Lung (tissue), 12 donors: Measurements from ENCODE around the gene GPC6. TPM values are rescaled to one million over a fixed set of nuclear protein-coding genes. Genes with fewer than 3 reads are reported as not detected.

Experiments
- ATAC-seq: fragments of 200-7000 bp; cut with Tn5 transposase; one replicate; pipeline ENCODE4 v1.9.1; 2020; ENCODE audit warnings: moderate number of reproducible peaks; ENCODE audit not compliant: insufficient read depth, low FRiP score
- DNase-seq, 3 donors: peaks; one replicate each; pipeline ENCODE4 v3.0.0-alpha.2; 2013 to 2017
- H3K27ac ChIP-seq, 2 donors: one replicate each; pipeline ENCODE4 v1.5.1; 2013; ENCODE audit warnings: mild to moderate bottlenecking in 2 of 2, moderate library complexity in 2 of 2, control low read depth in 1 of 2, inconsistent platforms in 1 of 2, low read depth in 1 of 2, low read length in 1 of 2
- H3K27me3 ChIP-seq, 3 donors: one replicate each; pipeline ENCODE4 v1.5.1; 2013; ENCODE audit warnings: low read length in 2 of 3; ENCODE audit not compliant: control insufficient read depth in 3 of 3, insufficient read depth in 3 of 3
- H3K36me3 ChIP-seq, 4 donors: one replicate each; pipeline ENCODE4 v1.5.1; 2013; ENCODE audit warnings: low read length in 4 of 4, mild to moderate bottlenecking in 1 of 4, moderate library complexity in 1 of 4; ENCODE audit not compliant: control insufficient read depth in 4 of 4, insufficient read depth in 4 of 4
- H3K4me1 ChIP-seq, 5 donors: one replicate each; pipeline ENCODE4 v1.5.1; 2013; ENCODE audit warnings: low read length in 5 of 5, mild to moderate bottlenecking in 2 of 5, moderate library complexity in 1 of 5; ENCODE audit not compliant: control insufficient read depth in 5 of 5, insufficient read depth in 5 of 5
- H3K4me3 ChIP-seq: one replicate; pipeline ENCODE4 v1.5.1; 2013; ENCODE audit warnings: mild to moderate bottlenecking, control low read depth, moderate library complexity
- H3K9ac ChIP-seq, 2 donors: one replicate each; pipeline ENCODE4 v1.5.1; 2013; ENCODE audit warnings: low read length in 2 of 2, control low read depth in 1 of 2; ENCODE audit not compliant: insufficient read depth in 1 of 2
- H3K9me3 ChIP-seq, 4 donors: one replicate each; pipeline ENCODE4 v1.5.1; 2013; ENCODE audit warnings: low read length in 3 of 4, mild to moderate bottlenecking in 1 of 4, moderate library complexity in 1 of 4; ENCODE audit not compliant: control insufficient read depth in 4 of 4, insufficient read depth in 3 of 4
- CTCF ChIP-seq: IDR thresholded peaks from 2 replicates; pipeline ENCODE4 v1.5.1; 2012; ENCODE audit warnings: mild to moderate bottlenecking; ENCODE audit errors: control extremely low read depth, extremely low read depth
- WGBS, 2 donors: extraction: QIAGEN DNeasy Blood & Tissue Kit; methylation state at CpG; one replicate each; pipeline ENCODE4 v1.1.7; 2013; 5-methylcytosine and 5-hydroxymethylcytosine counted together
- polyA plus RNA-seq, 2 donors: library from polyadenylated mRNA; stranded (reverse); fragments of 200-250 nt; gene quantifications; one replicate each; pipeline ENCODE4 v1.2.1, GENCODE V29; 2013
- total RNA-seq, 2 donors: library from RNA; depleted of rRNA in 1 of 2; stranded (reverse); fragments of >200 nt in 1 of 2; gene quantifications; one replicate each; pipeline ENCODE4 v1.2.1, GENCODE V29; 2014 to 2021
- donor health status: control.
- donor health status: control.
- donor health status: Bipolar disorder and iron deficiency.
- donor health status: healthy.
- donor health status: DM: yes; HTN: yes; CAD: no.

Gene GPC6
- total and polyA plus RNA-seq, 4 donors: 0.45 to 31.4 (median 4.8) TPM

DNA sequence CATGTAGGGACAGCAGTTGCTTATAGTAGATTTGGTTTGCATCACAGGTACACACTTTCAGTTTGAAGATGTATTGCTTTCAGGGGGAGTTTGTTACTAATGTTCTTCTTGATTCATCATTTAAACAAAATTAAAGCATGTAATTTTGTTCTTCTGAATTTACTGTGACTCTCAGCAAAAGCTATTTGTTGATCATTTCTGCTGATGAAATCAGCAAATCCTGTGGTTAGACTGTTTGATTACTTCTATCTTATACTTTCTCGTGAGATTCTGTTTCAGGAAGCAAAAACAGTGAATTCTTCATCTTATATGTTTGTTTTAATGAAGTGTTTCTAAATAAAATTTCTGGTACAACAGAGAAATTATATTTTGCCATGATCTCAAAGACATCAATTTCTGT lies 497.6 kb downstream of the GPC6 start:
- TF ChIP-seq CTCF: no peak
- Histone ChIP-seq H3K36me3 (no peaks in the 10 kb centered on the region), H3K9ac (no peak overlapping the region), H3K27ac (no peak overlapping the region), H3K4me1 (peaks cover 0 to 5% (median 0%) of the 10 kb centered on the region in 5 donors), H3K9me3 (no peaks in the 10 kb centered on the region), H3K4me3 (no peak overlapping the region), H3K27me3 (no peaks in the 10 kb centered on the region)
- ATAC-seq (no peak), DNase-seq (no peak)
- 87 to 93% methylated on average over 1 of the region's 1 CpG for WGBS, 2 donors

DNA sequence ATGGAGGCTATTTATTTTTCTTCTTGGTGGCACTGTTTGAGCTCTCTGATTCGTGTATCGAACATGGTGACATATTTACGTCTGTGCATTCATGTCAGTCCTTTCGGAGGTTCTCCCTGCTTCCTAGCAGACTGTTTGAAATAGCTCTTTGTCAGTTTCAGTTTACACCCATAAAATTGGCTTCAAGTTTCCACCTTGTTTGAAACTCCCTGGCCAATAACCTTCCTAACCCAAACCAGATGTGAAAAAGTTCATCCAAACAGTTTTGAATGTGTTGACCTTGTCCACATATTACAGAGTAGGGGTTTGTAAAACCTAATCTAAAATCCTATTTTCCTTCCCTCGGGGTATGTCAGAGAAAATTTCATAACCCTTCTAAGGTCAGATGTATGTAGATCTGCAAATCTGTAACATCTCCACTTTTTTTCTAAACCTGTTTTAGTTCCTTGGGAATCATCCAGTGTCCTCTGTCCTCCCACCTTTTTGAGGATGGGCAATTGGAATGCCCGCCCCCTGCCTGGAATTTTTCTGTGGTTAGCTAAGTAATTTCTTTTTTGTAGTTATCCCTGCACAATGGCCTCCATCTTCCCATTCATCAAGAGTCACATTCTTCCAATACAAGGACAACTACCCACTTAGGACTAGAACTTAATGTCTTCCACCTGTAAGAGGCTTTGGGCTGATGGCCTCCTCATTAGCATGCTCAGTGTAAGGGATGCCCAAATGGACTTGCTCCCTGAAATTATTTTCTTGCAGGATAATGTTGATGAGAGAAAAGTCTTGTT lies 499.8 kb downstream of the GPC6 start:
- Histone ChIP-seq H3K9ac (no peak overlapping the region), H3K4me3 (no peak overlapping the region), H3K9me3 (no peaks in the 10 kb centered on the region), H3K27ac (no peak overlapping the region), H3K4me1 (peaks cover 0 to 5% (median 0%) of the 10 kb centered on the region in 5 donors), H3K36me3 (no peaks in the 10 kb centered on the region), H3K27me3 (no peaks in the 10 kb centered on the region)
- DNase-seq (no peak), ATAC-seq (no peak)
- TF ChIP-seq CTCF: no peak
- WGBS, 2 donors: 75 to 82% methylated on average over 6 of the region's 6 CpGs

DNA sequence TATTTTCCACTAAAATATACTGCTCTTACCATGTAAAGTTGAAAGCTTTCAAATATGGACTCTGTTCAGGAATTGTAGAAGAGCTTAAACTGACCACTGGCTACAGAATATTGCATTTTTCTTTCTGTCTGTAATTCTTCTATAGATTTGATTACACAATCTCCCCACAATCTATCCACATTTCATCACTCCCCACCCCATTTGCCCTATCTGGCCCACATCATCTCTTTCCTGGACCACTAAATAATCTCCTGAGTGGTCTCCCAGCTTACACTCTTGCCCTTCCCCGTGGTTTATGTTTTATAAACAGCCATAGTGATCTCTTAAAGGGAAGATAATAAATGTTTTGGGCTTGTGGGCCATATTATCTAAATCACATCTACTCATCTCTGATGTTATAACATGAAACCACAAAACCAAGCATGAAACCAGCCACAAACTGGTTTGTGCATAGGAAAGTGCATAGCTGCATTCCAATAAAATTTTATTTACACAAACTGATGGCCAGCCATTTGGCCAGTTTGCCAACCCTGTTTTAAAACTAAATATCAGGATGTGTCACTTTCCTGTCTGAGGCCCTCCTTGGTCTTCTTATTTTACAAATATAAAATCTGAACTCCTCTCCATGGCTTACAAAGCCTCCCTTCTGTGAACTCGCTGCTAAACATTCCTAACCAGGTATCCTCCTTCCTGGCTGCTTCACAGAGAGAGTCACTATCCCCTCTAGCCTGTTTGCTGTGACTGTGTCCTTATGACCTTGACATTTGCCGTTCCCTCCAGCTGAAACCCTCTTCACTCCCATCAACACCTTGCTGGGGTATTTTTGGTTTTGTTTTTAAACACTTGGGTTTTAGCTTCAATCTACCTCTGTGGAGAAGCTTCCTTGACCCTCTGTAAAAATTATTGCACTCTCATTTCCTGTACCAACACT lies 500.9 kb downstream of the GPC6 start:
- H3K27me3 ChIP-seq: no peaks in the 10 kb centered on the region
- TF ChIP-seq CTCF: no peak
- H3K9me3 ChIP-seq: no peaks in the 10 kb centered on the region
- no peaks in the 10 kb centered on the region for H3K36me3 ChIP-seq
- ATAC-seq (no peak), DNase-seq (no peak)
- H3K4me3 ChIP-seq: no peak overlapping the region
- H3K4me1 ChIP-seq: peaks cover 0 to 5% (median 0%) of the 10 kb centered on the region in 5 donors
- no peak overlapping the region for H3K27ac ChIP-seq
- no peak overlapping the region for H3K9ac ChIP-seq
- 68% methylated on average over 3 of the region's 3 CpGs for WGBS, 2 donors
